NB4 (cell line): ENCODE measurements around the gene SLC7A6.
"Not testable (repeated sequence)": the region's sequence is repeated elsewhere in the genome, so short reads cannot be mapped to it uniquely, and the experiment has no call there.

ENCODE experiments used
- DNase-seq: peaks from one replicate; pipeline ENCODE4 v3.0.0; 2010; ENCODE audit warnings: low read depth
- H3K4me3 ChIP-seq: one replicate; pipeline ENCODE4 v1.5.1; 2011; ENCODE audit warnings: mild to moderate bottlenecking, low read depth, low read length, moderate library complexity
- MYC ChIP-seq: IDR thresholded peaks from 2 replicates; pipeline ENCODE4 v1.6.1; 2011; ENCODE audit warnings: low read depth, low read length
- POLR2A ChIP-seq: IDR thresholded peaks from 2 replicates; pipeline ENCODE4 v1.6.1; 2011; ENCODE audit warnings: mild to moderate bottlenecking; ENCODE audit not compliant: insufficient read length; ENCODE audit errors: extremely low read depth
- TF ChIP-seq, protein P1 (sequence below): IDR thresholded peaks from 2 replicates; pipeline ENCODE4 v1.6.1; 2011; ENCODE audit warnings: low read depth, low read length
- TF ChIP-seq, protein P2 (sequence below): IDR thresholded peaks from one replicate; pipeline ENCODE4 v1.5.1; 2012; ENCODE audit warnings: low read depth, low read length

The SLC7A6 gene

DNA sequence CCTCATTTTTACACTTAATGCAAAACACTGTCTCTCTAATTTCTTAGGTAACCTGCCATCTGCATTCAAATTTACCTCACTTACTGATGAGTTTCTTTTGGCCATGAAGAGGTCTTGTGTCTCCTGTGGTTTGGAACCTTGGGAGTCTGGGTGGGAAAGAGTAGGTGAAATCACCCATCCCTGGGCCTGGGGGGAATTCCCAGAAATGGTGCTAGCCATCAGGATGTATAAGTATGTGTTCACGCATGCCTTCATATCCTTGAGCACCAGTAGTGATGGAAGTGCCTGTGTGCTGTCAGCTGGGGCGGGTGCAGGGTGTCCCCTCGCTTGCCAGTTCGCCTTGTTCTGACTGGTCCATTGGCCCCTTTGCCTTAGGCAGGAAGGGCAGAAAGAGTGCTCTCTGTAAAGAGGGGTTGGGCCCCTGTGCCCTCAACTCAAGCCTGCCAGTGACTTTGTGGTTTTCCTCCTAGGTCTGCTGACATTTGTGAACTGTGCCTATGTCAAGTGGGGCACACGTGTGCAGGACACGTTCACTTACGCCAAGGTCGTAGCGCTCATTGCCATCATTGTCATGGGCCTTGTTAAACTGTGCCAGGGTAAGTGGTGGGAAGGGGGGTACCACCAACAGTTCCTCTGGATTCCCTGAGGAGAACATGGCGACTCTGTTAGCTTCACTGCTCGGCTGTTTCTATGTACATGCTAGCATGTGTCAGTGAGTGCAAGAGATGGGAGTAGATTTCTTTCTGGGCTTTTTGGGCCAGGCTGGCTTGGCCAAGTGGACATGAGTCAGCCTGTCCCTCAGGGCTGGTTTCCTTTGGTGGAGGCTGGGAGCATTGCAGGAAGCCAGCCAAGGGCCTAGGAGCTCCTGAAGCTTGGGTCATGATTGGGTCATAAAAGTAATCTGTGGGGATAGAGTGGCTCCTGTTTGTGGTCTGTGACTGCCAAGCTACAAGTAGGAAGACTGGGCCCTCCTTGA is 23.2 kb downstream of the SLC7A6 start:
- H3K4me3 ChIP-seq, result no peak overlapping the region
- DNase-seq, result peak; percentile 72
- TF ChIP-seq POLR2A (no peak), MYC (no peak)
- TF ChIP-seq, protein P1, sequence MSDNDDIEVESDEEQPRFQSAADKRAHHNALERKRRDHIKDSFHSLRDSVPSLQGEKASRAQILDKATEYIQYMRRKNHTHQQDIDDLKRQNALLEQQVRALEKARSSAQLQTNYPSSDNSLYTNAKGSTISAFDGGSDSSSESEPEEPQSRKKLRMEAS, result no peak

DNA sequence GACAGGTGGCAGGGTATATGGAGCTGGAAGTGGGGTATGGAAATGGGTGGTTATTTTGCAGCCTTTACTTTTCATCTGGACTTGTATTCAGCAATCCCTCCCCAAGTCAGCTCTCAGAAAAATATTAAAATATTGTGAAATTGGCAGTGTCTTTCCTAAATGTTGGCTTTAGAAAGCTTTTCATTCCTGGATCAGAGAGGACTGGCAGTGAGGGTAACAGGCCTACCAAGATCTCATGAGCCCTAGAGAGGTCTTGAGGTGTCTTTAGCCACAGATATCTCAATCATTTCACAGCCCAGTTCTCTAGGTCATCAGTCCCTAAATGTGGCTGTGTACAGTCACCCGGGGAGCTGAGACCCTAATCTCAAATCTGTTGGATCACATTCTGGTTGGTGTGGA is 23.9 kb downstream of the SLC7A6 start:
- no peak overlapping the region for H3K4me3 ChIP-seq
- TF ChIP-seq MYC (no peak), POLR2A (no peak)
- TF ChIP-seq, protein P1, result no peak
- TF ChIP-seq, protein P2, sequence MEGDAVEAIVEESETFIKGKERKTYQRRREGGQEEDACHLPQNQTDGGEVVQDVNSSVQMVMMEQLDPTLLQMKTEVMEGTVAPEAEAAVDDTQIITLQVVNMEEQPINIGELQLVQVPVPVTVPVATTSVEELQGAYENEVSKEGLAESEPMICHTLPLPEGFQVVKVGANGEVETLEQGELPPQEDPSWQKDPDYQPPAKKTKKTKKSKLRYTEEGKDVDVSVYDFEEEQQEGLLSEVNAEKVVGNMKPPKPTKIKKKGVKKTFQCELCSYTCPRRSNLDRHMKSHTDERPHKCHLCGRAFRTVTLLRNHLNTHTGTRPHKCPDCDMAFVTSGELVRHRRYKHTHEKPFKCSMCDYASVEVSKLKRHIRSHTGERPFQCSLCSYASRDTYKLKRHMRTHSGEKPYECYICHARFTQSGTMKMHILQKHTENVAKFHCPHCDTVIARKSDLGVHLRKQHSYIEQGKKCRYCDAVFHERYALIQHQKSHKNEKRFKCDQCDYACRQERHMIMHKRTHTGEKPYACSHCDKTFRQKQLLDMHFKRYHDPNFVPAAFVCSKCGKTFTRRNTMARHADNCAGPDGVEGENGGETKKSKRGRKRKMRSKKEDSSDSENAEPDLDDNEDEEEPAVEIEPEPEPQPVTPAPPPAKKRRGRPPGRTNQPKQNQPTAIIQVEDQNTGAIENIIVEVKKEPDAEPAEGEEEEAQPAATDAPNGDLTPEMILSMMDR, result no peak
- DNase-seq, result no peak

DNA sequence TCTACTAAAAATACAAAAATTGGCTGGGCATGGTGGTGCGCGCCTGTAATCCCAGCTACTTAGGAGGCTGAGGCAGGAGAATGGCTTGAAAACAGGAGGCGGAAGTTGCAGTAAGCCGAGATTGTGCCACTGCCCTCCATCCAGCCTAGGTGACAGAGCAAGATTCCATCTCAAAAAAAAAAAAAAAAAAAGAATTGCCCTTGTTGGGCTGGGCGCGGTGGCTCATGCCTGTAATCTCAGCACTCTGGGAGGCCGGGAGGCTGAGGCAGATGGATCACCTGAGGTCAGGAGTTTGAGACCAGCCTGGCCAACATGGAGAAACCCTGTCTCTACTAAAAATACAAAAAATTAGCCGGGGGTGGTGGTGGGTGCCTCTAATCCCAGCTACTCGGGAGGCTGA is 24.5 kb downstream of the SLC7A6 start:
- DNase-seq, H3K4me3 ChIP-seq: not testable (repeated sequence)

DNA sequence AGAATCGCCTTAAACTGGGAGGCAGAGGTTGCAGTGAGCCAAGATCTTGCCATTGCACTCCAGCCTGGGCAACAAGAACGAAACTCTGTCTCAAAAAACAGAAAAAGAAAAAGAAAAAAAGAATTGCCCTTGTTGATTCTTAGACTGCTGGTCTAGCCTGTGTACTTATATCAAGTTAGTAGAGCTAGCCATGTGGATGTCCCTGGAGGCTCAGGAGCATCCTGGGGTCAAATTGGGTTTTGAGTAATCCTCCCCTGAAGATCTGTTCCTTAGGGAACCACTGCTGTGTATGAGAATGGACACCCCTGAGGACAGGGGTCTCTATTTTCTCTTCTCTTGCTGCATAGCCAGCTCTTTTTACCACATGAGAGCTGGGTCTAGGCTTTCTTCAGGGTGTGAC is 24.9 kb downstream of the SLC7A6 start:
- TF ChIP-seq POLR2A, result no peak
- TF ChIP-seq, protein P2, result no peak
- TF ChIP-seq, protein P1, result no peak
- no peak for TF ChIP-seq MYC
- DNase-seq, result peak; percentile 68
- H3K4me3 ChIP-seq, result no peak overlapping the region

DNA sequence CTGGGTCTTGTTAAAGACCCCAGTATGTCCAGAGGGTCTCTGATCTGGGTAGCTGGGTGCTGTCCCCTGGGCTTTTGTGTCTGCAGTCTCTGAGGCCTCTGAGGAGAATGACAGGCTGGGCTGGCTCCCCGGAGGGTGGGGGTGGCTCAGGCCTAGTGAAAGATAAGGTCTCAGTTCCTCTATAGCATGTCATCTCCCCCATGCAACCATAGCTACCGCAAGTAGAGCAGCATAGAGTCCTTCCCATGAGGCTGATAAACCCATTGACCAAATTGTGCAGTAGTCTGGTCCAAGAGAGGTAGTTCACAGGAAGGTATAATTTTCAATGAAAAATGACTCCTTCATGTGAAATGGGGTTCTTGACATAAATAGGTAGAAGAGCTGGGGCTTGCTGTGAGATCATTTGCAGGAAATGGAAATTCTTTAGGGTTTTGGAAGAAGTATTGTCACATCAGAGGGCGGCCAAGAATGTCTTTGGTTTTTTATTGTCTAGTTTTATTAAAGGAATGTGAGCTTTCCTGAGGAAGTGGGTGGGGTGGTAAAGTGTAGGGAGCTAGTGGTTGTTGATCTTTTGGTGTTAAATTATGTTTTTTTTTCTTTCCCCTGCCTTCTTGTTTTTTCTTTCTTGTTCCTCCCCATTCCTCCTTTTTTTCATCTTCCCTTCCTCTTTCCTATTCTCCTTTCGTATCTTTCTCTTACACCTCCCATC is 25.4 kb downstream of the SLC7A6 start:
- DNase-seq, result peak; percentile 95
- TF ChIP-seq, protein P1, result peak; percentile 28; the same call in 1 of the 2 replicates
- TF ChIP-seq MYC (peak; percentile 44; the same call in 1 of the 2 replicates), POLR2A (no peak)
- TF ChIP-seq, protein P2, result no peak
- no peak overlapping the region for H3K4me3 ChIP-seq

DNA sequence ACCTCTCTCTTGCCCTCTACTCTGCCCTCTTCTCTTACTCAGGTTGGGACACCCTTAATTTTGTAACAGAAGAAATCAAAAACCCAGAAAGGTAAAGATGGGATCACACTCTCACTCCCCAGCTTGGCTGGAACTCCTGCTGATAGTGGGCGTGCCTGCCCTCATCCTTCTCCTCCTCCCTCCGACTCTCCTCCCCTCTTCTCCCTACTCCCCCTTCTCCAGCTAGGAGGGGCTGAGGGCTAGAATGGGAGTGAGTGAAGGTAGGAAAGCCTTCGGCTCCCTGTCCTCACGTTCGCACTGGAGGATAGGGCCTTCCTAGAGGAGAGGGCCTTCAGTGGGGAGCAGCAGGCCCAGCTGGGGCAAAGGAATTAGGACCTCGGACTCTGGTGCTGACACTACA is 26.1 kb downstream of the SLC7A6 start:
- DNase-seq, result no peak
- TF ChIP-seq POLR2A (no peak), MYC (no peak)
- TF ChIP-seq, protein P1, result no peak
- TF ChIP-seq, protein P2, result no peak
- H3K4me3 ChIP-seq, result no peak overlapping the region
